Fibroblast of lung (primary cell): ENCODE measurements around the gene PGAP2. TPM values are rescaled to one million over a fixed set of nuclear protein-coding genes. Genes with fewer than 3 reads are reported as not detected.

Experiments used
- DNase-seq, 2 donors: peaks; one replicate each; pipeline versions ENCODE4 v3.0.0 to v3.0.0-alpha.2; 2010; ENCODE audit warnings: low read depth in 2 of 2
- H2AFZ ChIP-seq: 2 replicates; pipeline ENCODE4 v1.5.1; 2012; ENCODE audit warnings: low read length, control low read depth, inconsistent platforms
- H3K27ac ChIP-seq: 2 replicates; pipeline ENCODE4 v1.5.1; 2011; ENCODE audit warnings: low read length, control low read depth; ENCODE audit not compliant: insufficient read depth
- H3K27me3 ChIP-seq: 2 replicates; pipeline ENCODE4 v1.5.1; 2011; ENCODE audit warnings: mild to moderate bottlenecking, low read length; ENCODE audit not compliant: control insufficient read depth, insufficient read depth
- H3K36me3 ChIP-seq: 2 replicates; pipeline ENCODE4 v1.5.1; 2011; ENCODE audit warnings: low read length; ENCODE audit not compliant: control insufficient read depth, insufficient read depth
- H3K4me1 ChIP-seq: 2 replicates; pipeline ENCODE4 v1.5.1; 2011; ENCODE audit warnings: low read length; ENCODE audit not compliant: control insufficient read depth, insufficient read depth; ENCODE audit errors: extremely low read depth
- H3K4me2 ChIP-seq: 2 replicates; pipeline ENCODE4 v1.5.1; 2011; ENCODE audit warnings: low read length, control low read depth; ENCODE audit not compliant: insufficient read depth; ENCODE audit errors: extremely low read depth
- H3K4me3 ChIP-seq, 4 experiments: fragments of 200-600 bp in 1 of 4; sonication (generic) in 1 of 4; replicated peaks in 1 of 4; 2 replicates each; pipeline ENCODE4 v1.5.1; 2011 to 2016; ENCODE audit warnings: low read length in 4 of 4, low read depth in 3 of 4, mild to moderate bottlenecking in 3 of 4, control low read depth in 2 of 4, inconsistent platforms in 1 of 4, mixed read lengths in 1 of 4; ENCODE audit not compliant: insufficient read depth in 1 of 4; ENCODE audit errors: control extremely low read depth in 1 of 4
- H3K79me2 ChIP-seq: 2 replicates; pipeline ENCODE4 v1.5.1; 2012; ENCODE audit warnings: mild to moderate bottlenecking, low read length, inconsistent platforms; ENCODE audit not compliant: control insufficient read depth, insufficient read depth
- H3K9ac ChIP-seq: 2 replicates; pipeline ENCODE4 v1.5.1; 2011; ENCODE audit warnings: mild to moderate bottlenecking, low read length, control low read depth; ENCODE audit not compliant: insufficient read depth
- H3K9me3 ChIP-seq: 2 replicates; pipeline ENCODE4 v1.5.1; 2012; ENCODE audit warnings: low read depth, low read length; ENCODE audit not compliant: control insufficient read depth, insufficient read depth
- H4K20me1 ChIP-seq: 2 replicates; pipeline ENCODE4 v1.5.1; 2011; ENCODE audit warnings: low read length; ENCODE audit not compliant: control insufficient read depth, insufficient read depth; ENCODE audit errors: extremely low read depth
- CTCF ChIP-seq, 2 donors: IDR thresholded peaks in 1 of 2; conservative IDR thresholded peaks in 1 of 2; 1 replicate in 1 of 2; 2 replicates in 1 of 2; pipeline ENCODE4 v1.5.1; 2011 to 2012; ENCODE audit warnings: low read length in 2 of 2, control low read depth in 1 of 2, inconsistent platforms in 1 of 2, low read depth in 1 of 2, mild to moderate bottlenecking in 1 of 2
- EZH2 ChIP-seq: IDR thresholded peaks from 2 replicates; pipeline ENCODE4 v1.5.1; 2012; ENCODE audit warnings: low read length, control low read depth, mild to moderate bottlenecking; ENCODE audit errors: missing control alignments
- polyA plus RNA-seq, 2 donors: library from polyadenylated mRNA; depleted of rRNA in 1 of 2; stranded (reverse) in 1 of 2; unstranded in 1 of 2; fragments of >200 nt; gene quantifications; 2 replicates each; pipeline ENCODE4 v1.2.1, GENCODE V29; 2011 to 2012; ENCODE audit warnings: missing spikeins in 1 of 2
- total RNA-seq: library from RNA; depleted of rRNA; stranded (reverse); fragments of >200 nt; gene quantifications from 2 replicates; pipeline ENCODE4 v1.2.1, GENCODE V29; 2014

Gene PGAP2
- total and polyA plus RNA-seq, 2 donors (not counting 1 experiment from before 2014, with no cell fraction given) = 12.4 to 12.8 TPM

GRCh38 chr11:3826721-3827120 is 18.4 kb downstream of the PGAP2 start:
- H3K36me3 ChIP-seq = peaks cover 5% of the 10 kb centered on the region

GRCh38 chr11:3827434-3828186 is 19.2 kb downstream of the PGAP2 start:
- Histone ChIP-seq H3K36me3 (peaks cover 5% of the 10 kb centered on the region), H3K27ac (no peak overlapping the region), H3K79me2 (peaks cover 28% of the 10 kb centered on the region), H3K4me2 (no peak overlapping the region), H3K9ac (no peak overlapping the region), H2AFZ (no peak overlapping the region), H3K4me1 (no peaks in the 10 kb centered on the region), H3K9me3 (no peaks in the 10 kb centered on the region), H3K27me3 (no peaks in the 10 kb centered on the region), H4K20me1 (no peaks in the 10 kb centered on the region), H3K4me3 (no peak overlapping the region)
- DNase-seq = no peak
- TF ChIP-seq CTCF (conservative IDR thresholded peaks at IDR 0.05 in 1 of 2, IDR thresholded peaks at IDR 0.05 in 1 of 2; ENCODE audit: low read depth in 1 of 2, low read length in 2 of 2) (no peak), EZH2 (no peak)

More at GRCh38 chr11:3826721-3827120, 18.4 kb downstream of the PGAP2 start:
- Histone ChIP-seq H3K79me2 (peaks cover 19% of the 10 kb centered on the region), H3K9me3 (no peaks in the 10 kb centered on the region), H2AFZ (no peak overlapping the region), H3K9ac (no peak overlapping the region), H4K20me1 (no peaks in the 10 kb centered on the region), H3K4me3 (no peak overlapping the region), H3K27ac (no peak overlapping the region), H3K27me3 (no peaks in the 10 kb centered on the region), H3K4me1 (no peaks in the 10 kb centered on the region), H3K4me2 (no peak overlapping the region)
- no peak for TF ChIP-seq CTCF (conservative IDR thresholded peaks at IDR 0.05 in 1 of 2, IDR thresholded peaks at IDR 0.05 in 1 of 2; ENCODE audit: low read depth in 1 of 2, low read length in 2 of 2)
- TF ChIP-seq EZH2 = no peak
- DNase-seq = no peak

- DNase-seq = no peak
- Histone ChIP-seq H3K9me3 (no peaks in the 10 kb centered on the region), H3K9ac (no peak overlapping the region), H3K4me2 (no peak overlapping the region), H3K79me2 (peaks cover 51% of the 10 kb centered on the region), H2AFZ (no peak overlapping the region), H3K36me3 (peaks cover 5% of the 10 kb centered on the region), H4K20me1 (no peaks in the 10 kb centered on the region), H3K27me3 (no peaks in the 10 kb centered on the region), H3K4me1 (peaks cover 1% of the 10 kb centered on the region), H3K27ac (no peak overlapping the region), H3K4me3 (no peak overlapping the region)
- TF ChIP-seq CTCF (conservative IDR thresholded peaks at IDR 0.05 in 1 of 2, IDR thresholded peaks at IDR 0.05 in 1 of 2; ENCODE audit: low read depth in 1 of 2, low read length in 2 of 2) (no peak), EZH2 (no peak)
These were observed 21.7 kb downstream of the PGAP2 start for GRCh38 chr11:3830088-3830487.
